SK-N-SH (cell line): ENCODE results near the gene SCRN2.

ENCODE experiments used
- CTCF ChIP-seq: fragments of 200-600 bp; sonication (generic); IDR thresholded peaks from 2 replicates; pipeline ENCODE4 v1.6.1; 2017; ENCODE audit warnings: antibody characterized with exemption, mild to moderate bottlenecking, moderate library complexity
- EP300 ChIP-seq, 2 experiments: IDR thresholded peaks; 2 replicates each; pipeline versions ENCODE4 v1.4.0 to v1.6.1; 2012; ENCODE audit warnings: borderline replicate concordance in 1 of 2, low read depth in 1 of 2, low read length in 1 of 2
- MAX ChIP-seq: IDR thresholded peaks from 2 replicates; pipeline ENCODE4 v1.4.0; 2012; ENCODE audit warnings: low read depth
- TAF1 ChIP-seq: IDR thresholded peaks from 2 replicates; pipeline ENCODE4 v1.6.1; 2012; ENCODE audit warnings: low read depth, mild to moderate bottlenecking, low read length, moderate library complexity, borderline replicate concordance
- USF2 ChIP-seq: fragments of 150-350 bp; IDR thresholded peaks from 2 replicates; pipeline ENCODE4 v1.6.1; 2017; ENCODE audit warnings: antibody characterized with exemption, low read length, low read depth, borderline replicate concordance

GRCh38 chr17:47803201-47803600 lies 37.9 kb downstream of the SCRN2 start:
- TF ChIP-seq CTCF: no peak
- TF ChIP-seq USF2: no peak
- no peak for TF ChIP-seq EP300 (IDR thresholded peaks at IDR 0.05; ENCODE audit: borderline replicate concordance in 1 of 2, low read depth in 1 of 2, low read length in 1 of 2)
- no peak for TF ChIP-seq TAF1
- TF ChIP-seq MAX: no peak
